ENCODE results near the gene ARL6IP4.
"Not testable (repeated sequence)": the region's sequence is repeated elsewhere in the genome, so short reads cannot be mapped to it uniquely, and the experiment has no call there.

ARL6IP4 gene

DNA sequence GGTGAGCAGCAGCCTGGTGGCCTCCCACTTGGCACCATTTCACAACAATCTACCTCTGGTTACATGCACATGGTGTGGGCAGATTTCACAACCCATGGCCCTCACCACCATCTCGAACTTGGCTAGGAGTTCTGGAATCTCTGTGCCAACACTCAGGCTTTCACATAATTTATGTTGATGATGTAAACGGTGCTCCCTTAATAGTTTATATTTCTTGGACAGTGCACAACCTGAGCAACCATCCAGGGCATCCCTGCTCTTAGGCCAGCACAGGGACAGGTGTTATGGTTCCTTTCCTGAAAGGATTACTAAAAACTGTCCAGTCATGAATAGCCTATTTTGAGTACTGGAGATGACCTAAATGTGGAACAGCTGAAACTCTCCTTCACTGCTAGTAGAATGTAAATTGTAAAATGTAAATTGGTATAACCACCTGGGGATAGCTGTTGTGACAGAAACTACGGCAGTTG, 42.8 kb upstream of the ARL6IP4 start:
- no peak overlapping the region for H3K27ac ChIP-seq

DNA sequence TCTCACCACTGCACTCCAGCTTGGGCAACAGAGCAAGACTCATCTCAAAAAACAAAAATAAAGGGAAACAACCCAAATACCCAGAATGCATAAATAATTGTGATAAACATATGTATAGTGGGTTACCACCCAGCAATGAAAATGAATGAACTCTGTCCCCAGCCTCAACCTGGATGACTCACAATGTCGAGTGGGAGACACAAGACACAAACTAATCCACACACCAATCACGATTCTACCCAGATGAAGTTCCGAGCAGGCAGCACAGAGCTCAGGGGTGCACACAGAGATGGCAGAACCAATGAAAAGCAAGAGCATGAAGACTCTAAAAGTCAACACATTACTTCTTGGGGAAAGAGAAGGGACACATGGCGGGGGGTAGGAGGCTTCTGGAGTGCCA, 41.4 kb upstream of the ARL6IP4 start:
- Histone ChIP-seq H2AFZ (no peak overlapping the region), H3K79me2 (no peaks in the 10 kb centered on the region), H3K4me2 (ENCODE audit: low read length) (no peak overlapping the region), H3K4me3 (ENCODE audit: low read depth, low read length) (no peak overlapping the region), H3K4me1 (no peaks in the 10 kb centered on the region), H3K27me3 (ENCODE audit: control insufficient read depth, insufficient read depth, low read length) (no peaks in the 10 kb centered on the region), H3K9me3 (ENCODE audit: control insufficient read depth, low read length) (no peaks in the 10 kb centered on the region), H3K9ac (no peak overlapping the region), H3K36me3 (ENCODE audit: control insufficient read depth, insufficient read depth, low read length) (no peaks in the 10 kb centered on the region), H3K27ac (no peak overlapping the region)
- TF ChIP-seq, protein P1, sequence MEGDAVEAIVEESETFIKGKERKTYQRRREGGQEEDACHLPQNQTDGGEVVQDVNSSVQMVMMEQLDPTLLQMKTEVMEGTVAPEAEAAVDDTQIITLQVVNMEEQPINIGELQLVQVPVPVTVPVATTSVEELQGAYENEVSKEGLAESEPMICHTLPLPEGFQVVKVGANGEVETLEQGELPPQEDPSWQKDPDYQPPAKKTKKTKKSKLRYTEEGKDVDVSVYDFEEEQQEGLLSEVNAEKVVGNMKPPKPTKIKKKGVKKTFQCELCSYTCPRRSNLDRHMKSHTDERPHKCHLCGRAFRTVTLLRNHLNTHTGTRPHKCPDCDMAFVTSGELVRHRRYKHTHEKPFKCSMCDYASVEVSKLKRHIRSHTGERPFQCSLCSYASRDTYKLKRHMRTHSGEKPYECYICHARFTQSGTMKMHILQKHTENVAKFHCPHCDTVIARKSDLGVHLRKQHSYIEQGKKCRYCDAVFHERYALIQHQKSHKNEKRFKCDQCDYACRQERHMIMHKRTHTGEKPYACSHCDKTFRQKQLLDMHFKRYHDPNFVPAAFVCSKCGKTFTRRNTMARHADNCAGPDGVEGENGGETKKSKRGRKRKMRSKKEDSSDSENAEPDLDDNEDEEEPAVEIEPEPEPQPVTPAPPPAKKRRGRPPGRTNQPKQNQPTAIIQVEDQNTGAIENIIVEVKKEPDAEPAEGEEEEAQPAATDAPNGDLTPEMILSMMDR (IDR thresholded peaks at IDR 0.05): no peak

More for the DNA sequence above, 42.8 kb upstream of the ARL6IP4 start:
- TF ChIP-seq, protein P1 (IDR thresholded peaks at IDR 0.05): no peak
- H3K9me3 ChIP-seq (ENCODE audit: control insufficient read depth, low read length): no peaks in the 10 kb centered on the region
- H3K27me3 ChIP-seq (ENCODE audit: control insufficient read depth, insufficient read depth, low read length): no peaks in the 10 kb centered on the region
- H3K36me3 ChIP-seq (ENCODE audit: control insufficient read depth, insufficient read depth, low read length): no peaks in the 10 kb centered on the region
- no peaks in the 10 kb centered on the region for H3K4me1 ChIP-seq
- H2AFZ ChIP-seq: no peak overlapping the region
- H3K4me2 ChIP-seq (ENCODE audit: low read length): no peak overlapping the region
- H3K9ac ChIP-seq: no peak overlapping the region
- no peaks in the 10 kb centered on the region for H3K79me2 ChIP-seq
- H3K4me3 ChIP-seq (ENCODE audit: low read depth, low read length): no peak overlapping the region

DNA sequence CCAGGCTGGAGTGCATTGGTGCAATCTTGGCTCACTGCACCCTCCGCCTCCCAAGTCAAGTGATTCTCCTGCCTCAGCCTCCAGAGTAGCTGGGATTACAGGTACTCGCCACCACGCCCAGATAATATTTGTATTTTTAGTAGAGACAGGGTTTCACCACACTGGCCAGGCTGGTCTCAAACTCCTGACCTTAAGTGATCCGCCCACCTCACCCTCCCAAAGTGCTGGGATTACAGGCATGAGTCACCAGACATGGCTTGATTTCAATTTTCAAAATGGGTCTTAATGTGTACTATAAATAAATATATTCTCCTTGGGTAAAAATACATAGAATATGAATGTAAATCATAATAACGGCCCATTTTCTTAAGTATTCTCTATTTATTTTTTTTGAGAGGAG, 39.1 kb upstream of the ARL6IP4 start:
- H3K4me3 ChIP-seq (ENCODE audit: low read depth, low read length); H3K36me3 ChIP-seq (ENCODE audit: control insufficient read depth, insufficient read depth, low read length); H3K4me1 ChIP-seq; H3K27me3 ChIP-seq (ENCODE audit: control insufficient read depth, insufficient read depth, low read length); H3K79me2 ChIP-seq; H3K27ac ChIP-seq; H3K9me3 ChIP-seq (ENCODE audit: control insufficient read depth, low read length); H3K9ac ChIP-seq; H3K4me2 ChIP-seq (ENCODE audit: low read length); H2AFZ ChIP-seq: not testable (repeated sequence)

DNA sequence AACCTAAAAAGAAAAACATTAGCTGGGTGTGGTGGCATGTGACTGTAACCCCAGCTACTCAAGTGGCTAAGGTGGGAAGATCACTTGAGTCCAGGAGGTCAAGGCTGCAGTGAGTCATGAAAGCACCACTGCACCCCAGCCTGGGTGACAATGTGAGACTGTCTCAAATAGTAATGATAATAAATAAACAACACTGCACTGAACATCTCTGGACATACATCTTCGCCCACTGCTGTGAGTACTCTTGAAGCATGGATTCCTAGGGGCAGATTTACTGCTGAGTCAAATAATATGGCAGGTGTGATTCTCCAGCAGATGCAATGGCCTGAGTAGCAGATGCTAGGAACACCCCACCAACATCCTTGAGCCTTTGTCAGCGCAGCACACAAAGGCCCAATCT, 37.8 kb upstream of the ARL6IP4 start:
- H3K36me3 ChIP-seq (ENCODE audit: control insufficient read depth, insufficient read depth, low read length): no peaks in the 10 kb centered on the region
- no peaks in the 10 kb centered on the region for H3K9me3 ChIP-seq (ENCODE audit: control insufficient read depth, low read length)
- H3K27me3 ChIP-seq (ENCODE audit: control insufficient read depth, insufficient read depth, low read length): no peaks in the 10 kb centered on the region
- TF ChIP-seq, protein P1 (IDR thresholded peaks at IDR 0.05): no peak
- no peaks in the 10 kb centered on the region for H3K4me1 ChIP-seq
- no peak overlapping the region for H3K9ac ChIP-seq
- no peaks in the 10 kb centered on the region for H3K79me2 ChIP-seq
- H3K4me2 ChIP-seq (ENCODE audit: low read length): no peak overlapping the region
- no peak overlapping the region for H3K4me3 ChIP-seq (ENCODE audit: low read depth, low read length)
- no peak overlapping the region for H3K27ac ChIP-seq
- H2AFZ ChIP-seq: no peak overlapping the region

DNA sequence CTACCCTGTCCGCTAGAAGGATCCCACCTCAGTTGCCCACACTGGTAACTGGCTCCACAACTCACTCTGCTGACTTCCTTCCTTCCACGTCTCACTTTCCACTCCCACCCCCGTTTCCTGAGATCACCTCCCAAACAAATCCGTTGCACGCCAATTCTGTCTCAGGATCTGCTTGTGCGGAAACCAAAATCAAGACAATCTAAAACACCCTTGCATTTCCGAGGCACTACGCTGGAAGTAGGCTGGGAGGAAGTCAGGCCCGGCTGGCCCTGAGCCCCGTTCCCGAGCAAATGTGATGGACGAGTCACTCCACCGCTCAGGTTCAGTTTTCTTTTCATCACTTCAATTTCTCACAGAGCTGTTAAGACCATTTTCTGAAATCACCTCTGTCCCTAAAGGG, 37.3 kb upstream of the ARL6IP4 start:
- H3K4me1 ChIP-seq: no peaks in the 10 kb centered on the region
- TF ChIP-seq, protein P1 (IDR thresholded peaks at IDR 0.05): no peak
- H3K4me2 ChIP-seq (ENCODE audit: low read length): no peak overlapping the region
- H3K27me3 ChIP-seq (ENCODE audit: control insufficient read depth, insufficient read depth, low read length): no peaks in the 10 kb centered on the region
- no peak overlapping the region for H2AFZ ChIP-seq
- H3K9me3 ChIP-seq (ENCODE audit: control insufficient read depth, low read length): no peaks in the 10 kb centered on the region
- no peaks in the 10 kb centered on the region for H3K79me2 ChIP-seq
- no peaks in the 10 kb centered on the region for H3K36me3 ChIP-seq (ENCODE audit: control insufficient read depth, insufficient read depth, low read length)
- peak overlapping the region; percentile 47 for H3K27ac ChIP-seq
- no peak overlapping the region for H3K4me3 ChIP-seq (ENCODE audit: low read depth, low read length)
- H3K9ac ChIP-seq: no peak overlapping the region

Data from parathyroid adenoma (tissue), 2 donors.